Bronchial epithelial cell (primary cell): Measurements from ENCODE around the gene HNRNPUL1. TPM values are rescaled to one million over a fixed set of nuclear protein-coding genes. Genes with fewer than 3 reads are reported as not detected.

Experiments used
- DNase-seq: peaks from one replicate; pipeline ENCODE4 v3.0.0-alpha.2; 2010; ENCODE audit warnings: low read depth
- FAIRE-seq: peaks from 2 replicates; lab custom pipeline; 2011; peaks lifted over from hg19 to GRCh38; lab: Jason Lieb, UNC
- H3K27me3 ChIP-seq: 2 replicates; pipeline ENCODE4 v1.5.1; 2011; ENCODE audit warnings: low read length; ENCODE audit not compliant: control insufficient read depth, insufficient read depth
- H3K36me3 ChIP-seq: 2 replicates; pipeline ENCODE4 v1.5.1; 2011; ENCODE audit warnings: low read length; ENCODE audit not compliant: control insufficient read depth, insufficient read depth
- H3K4me3 ChIP-seq: 2 replicates; pipeline ENCODE4 v1.5.1; 2011; ENCODE audit warnings: mild to moderate bottlenecking, low read depth, low read length, control low read depth
- total RNA-seq: library from RNA; depleted of rRNA; stranded (reverse); fragments of >200 nt; gene quantifications from 2 replicates; pipeline ENCODE4 v1.2.1, GENCODE V29; 2014
- TF ChIP-seq, protein P1 (sequence below): IDR thresholded peaks from 2 replicates; pipeline ENCODE4 v1.5.1; 2011; ENCODE audit warnings: mild to moderate bottlenecking, moderate library complexity, low read length, control low read depth, inconsistent platforms; ENCODE audit not compliant: insufficient read depth, severe bottlenecking

Gene HNRNPUL1
- total RNA-seq, 1 donor from 2014 or later = 41.9 TPM

DNA sequence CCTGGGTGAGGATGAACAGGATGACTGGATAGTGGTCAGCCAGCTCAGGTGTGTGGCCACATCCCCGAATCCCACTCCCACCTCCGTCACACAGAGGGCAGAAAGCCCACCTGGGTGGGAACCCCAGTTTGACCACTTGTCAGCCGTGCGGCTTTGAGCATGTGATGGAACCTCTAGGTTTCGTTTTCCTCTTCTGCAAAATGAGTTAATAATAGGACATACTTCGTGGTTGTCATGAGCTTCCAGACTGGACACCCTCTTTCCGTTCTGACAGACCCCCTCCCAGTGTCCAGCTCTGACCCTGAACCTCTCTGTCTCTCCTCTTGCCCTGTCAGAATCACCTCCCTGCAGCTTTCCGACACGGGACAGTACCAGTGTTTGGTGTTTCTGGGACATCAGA is 43.4 kb upstream of the HNRNPUL1 start:
- DNase-seq = no peak
- no peak overlapping the region for H3K4me3 ChIP-seq
- TF ChIP-seq, protein P1, sequence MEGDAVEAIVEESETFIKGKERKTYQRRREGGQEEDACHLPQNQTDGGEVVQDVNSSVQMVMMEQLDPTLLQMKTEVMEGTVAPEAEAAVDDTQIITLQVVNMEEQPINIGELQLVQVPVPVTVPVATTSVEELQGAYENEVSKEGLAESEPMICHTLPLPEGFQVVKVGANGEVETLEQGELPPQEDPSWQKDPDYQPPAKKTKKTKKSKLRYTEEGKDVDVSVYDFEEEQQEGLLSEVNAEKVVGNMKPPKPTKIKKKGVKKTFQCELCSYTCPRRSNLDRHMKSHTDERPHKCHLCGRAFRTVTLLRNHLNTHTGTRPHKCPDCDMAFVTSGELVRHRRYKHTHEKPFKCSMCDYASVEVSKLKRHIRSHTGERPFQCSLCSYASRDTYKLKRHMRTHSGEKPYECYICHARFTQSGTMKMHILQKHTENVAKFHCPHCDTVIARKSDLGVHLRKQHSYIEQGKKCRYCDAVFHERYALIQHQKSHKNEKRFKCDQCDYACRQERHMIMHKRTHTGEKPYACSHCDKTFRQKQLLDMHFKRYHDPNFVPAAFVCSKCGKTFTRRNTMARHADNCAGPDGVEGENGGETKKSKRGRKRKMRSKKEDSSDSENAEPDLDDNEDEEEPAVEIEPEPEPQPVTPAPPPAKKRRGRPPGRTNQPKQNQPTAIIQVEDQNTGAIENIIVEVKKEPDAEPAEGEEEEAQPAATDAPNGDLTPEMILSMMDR = no peak
- H3K36me3 ChIP-seq = peaks cover 3% of the 10 kb centered on the region
- no peaks in the 10 kb centered on the region for H3K27me3 ChIP-seq
- FAIRE-seq = no peak

DNA sequence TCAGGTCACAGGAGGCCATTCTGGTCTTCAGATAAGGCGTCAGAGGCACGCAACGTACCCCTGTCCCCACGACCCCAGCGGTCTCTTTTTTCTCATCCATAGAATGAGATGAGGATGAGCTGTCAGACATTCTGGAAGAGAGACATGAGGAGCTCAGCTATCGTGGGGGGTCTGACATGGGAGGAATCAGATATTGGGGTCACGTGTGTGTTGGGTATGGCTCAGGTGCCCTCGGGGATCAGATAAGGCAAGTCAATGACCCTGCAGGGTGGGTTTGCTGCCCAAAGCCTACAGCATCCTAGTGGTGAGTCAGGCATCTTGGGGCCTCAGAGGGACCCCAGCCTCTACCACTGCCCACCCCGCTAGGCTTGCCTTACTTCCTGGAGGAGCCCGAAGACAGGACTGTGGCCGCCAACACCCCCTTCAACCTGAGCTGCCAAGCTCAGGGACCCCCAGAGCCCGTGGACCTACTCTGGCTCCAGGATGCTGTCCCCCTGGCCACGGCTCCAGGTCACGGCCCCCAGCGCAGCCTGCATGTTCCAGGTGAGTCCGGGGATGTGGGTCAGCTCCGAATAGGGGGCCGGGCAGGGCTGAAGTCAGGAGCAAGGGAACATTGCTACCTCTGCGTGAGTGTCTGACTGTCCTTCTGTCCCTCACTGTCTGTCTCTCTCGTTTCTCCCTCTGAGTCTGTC is 42.5 kb upstream of the HNRNPUL1 start:
- TF ChIP-seq, protein P1 = no peak
- Histone ChIP-seq H3K27me3 (no peaks in the 10 kb centered on the region), H3K36me3 (peaks cover 3% of the 10 kb centered on the region), H3K4me3 (no peak overlapping the region)
- FAIRE-seq = no peak
- no peak for DNase-seq

DNA sequence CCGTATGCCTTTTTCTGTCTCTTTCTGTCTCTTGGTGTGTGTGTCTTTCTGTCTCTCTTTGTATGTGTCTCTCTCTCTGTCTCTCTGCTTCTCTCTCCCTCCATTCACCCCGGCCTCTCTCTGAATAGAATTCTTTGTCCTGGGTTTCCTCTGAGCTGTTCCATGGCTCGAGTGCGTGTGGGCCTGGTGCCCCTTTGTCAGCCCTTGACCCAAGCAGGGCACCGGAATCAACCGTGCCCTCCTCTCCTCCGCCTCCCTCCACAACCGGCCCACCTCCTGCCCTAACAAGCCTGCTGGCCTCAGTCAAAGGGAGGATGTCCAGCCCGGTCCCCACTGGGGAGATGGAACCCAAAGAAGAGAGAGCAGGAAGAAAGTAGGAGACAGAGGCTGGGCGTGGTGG is 41.9 kb upstream of the HNRNPUL1 start:
- TF ChIP-seq, protein P1 = no peak
- H3K27me3 ChIP-seq = no peaks in the 10 kb centered on the region
- H3K36me3 ChIP-seq = peaks cover 3% of the 10 kb centered on the region
- no peak for DNase-seq
- no peak overlapping the region for H3K4me3 ChIP-seq
- FAIRE-seq = no peak

DNA sequence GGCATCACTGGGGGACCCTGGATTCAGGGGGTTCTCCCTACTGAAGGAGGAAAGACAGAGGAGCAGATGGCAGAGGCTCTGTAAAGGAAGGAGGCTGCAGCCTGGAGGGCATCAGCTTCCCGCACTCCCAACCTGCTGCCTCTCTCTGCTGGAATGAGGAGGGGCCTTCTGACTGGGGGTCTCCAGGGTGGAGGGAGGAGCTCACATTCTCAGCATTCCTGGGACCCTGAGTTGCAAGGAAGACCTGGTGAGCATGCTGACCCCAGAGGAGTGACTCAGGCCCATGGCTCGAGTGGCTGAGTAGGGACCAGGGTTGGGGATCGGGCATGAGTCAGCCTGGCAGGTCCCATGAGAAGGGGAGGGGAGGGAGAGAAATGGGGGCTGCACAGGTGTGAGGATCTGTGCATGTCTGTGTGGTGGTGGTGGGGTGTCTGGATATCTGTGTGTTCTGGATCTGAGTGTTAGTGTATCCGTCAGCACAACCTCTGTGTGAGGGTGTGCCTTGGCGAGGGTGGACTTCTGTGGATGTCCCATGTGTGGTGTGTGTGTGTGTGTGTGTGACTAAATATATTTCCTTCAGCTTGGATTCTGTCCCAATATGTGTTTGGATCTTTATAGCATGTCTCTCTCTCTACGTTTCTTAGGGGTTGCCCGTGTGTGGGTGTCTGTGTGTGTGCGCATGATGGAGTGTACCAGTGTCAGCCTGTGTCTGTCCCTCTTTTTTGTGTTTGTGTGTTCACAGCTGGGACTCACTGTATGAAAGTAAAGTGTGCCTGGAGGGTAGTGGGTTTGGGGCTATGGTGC is 40.5 kb upstream of the HNRNPUL1 start:
- TF ChIP-seq, protein P1 = no peak
- no peaks in the 10 kb centered on the region for H3K27me3 ChIP-seq
- DNase-seq = peak; percentile 80
- H3K4me3 ChIP-seq = no peak overlapping the region
- peaks cover 3% of the 10 kb centered on the region for H3K36me3 ChIP-seq
- peak; percentile 28 for FAIRE-seq

DNA sequence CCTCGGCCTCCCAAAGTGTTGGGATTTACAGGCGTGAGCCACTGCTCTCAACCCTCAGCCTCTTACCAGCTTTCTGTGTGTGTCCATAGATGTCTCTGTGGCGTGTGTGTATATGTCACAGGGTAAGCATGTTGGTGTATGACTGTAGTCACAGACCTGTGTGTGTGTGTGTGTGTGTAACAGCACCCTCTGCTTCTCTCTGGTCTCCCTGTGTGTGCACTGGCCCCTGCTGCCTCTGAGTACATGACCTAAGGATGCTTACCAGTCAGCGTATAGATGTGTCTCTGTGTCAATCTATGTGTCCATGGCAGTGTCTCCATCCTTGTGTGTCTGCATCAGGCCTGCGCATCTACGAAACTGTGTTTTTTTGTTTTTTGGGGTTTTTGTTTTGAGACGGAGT is 39.5 kb upstream of the HNRNPUL1 start:
- Histone ChIP-seq H3K36me3 (peaks cover 3% of the 10 kb centered on the region), H3K4me3 (no peak overlapping the region), H3K27me3 (no peaks in the 10 kb centered on the region)
- no peak for FAIRE-seq
- no peak for DNase-seq
- TF ChIP-seq, protein P1 = no peak
